Forelimb muscle (tissue), 1 donor: ENCODE measurements around the gene ULK1. TPM values are rescaled to one million over a fixed set of nuclear protein-coding genes. Genes with fewer than 3 reads are reported as not detected.
"Not testable (repeated sequence)": the region's sequence is repeated elsewhere in the genome, so short reads cannot be mapped to it uniquely, and the experiment has no call there.

Experiments
- DNase-seq: peaks from one replicate; pipeline ENCODE4 v3.0.0-alpha.2; 2013; ENCODE audit warnings: low read depth
- polyA plus RNA-seq: library from polyadenylated mRNA; unstranded; fragments of 120-200 nt; gene quantifications from one replicate; pipeline ENCODE4 v1.2.1, GENCODE V29; 2013; ENCODE audit not compliant: insufficient read length

Gene ULK1
- polyA plus RNA-seq, 1 donor: 24.8 TPM

DNA sequence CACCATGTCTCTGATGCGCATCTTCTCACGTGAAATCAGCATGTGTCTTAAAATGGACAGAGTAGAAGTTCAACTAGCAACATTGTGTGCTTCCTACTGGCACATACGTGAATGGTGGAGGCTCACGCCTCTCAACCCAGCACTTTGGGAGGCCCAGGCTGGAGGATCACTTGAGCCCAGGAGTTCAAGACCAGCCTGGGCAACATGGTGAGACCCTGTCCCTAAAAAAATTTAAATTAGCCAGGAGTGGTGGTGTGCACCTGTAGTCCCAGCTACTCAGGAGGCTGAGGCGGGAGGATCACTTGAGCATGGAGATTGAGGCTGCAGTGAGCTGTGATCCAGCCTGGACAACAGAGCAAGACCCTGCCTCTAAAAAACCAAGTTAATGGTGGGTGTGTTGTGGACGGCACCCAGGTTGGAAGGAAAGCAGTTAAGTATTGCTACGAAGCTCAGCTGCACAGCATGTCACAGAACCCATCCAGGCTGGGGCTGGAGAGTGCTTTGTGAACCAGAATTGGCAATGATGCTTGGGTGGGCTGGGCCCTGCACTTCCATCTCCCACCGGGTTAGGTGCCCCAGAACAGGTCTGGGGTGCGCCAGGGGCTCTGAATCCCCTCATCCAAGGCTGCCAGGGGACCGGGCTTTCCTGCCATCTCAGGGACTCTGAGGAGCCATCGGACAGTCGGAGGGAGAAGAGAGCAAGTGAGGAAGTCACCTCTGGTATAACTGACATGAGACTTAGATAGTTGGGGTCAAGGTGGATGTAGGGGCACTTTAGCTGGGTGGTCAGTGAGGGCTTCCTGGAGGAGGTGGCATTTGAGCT is 33.0 kb upstream of the ULK1 start:
- no peak for DNase-seq

- DNase-seq: no peak
Observed at GRCh38 chr12:131862084-131862441, 32.4 kb upstream of the ULK1 start.

DNA sequence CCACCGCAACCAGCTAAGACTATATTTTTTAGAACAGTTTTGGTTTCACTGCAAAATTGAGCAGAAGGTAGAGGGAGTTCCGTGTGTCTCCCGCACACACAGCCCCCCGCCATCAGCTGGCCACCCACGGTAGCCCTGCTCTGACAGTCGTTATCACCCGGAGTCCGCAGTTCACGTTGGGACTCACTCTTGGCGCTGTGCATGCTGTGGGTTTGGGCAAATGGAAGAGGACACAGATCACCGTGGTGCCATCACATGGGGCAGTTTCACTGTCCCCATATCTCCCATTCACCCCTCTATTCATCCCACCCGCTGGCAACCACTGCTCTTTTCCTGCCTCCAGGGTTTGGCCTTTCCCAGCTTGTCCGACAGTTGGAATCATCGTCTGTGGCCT is 31.8 kb upstream of the ULK1 start:
- DNase-seq: no peak

DNA sequence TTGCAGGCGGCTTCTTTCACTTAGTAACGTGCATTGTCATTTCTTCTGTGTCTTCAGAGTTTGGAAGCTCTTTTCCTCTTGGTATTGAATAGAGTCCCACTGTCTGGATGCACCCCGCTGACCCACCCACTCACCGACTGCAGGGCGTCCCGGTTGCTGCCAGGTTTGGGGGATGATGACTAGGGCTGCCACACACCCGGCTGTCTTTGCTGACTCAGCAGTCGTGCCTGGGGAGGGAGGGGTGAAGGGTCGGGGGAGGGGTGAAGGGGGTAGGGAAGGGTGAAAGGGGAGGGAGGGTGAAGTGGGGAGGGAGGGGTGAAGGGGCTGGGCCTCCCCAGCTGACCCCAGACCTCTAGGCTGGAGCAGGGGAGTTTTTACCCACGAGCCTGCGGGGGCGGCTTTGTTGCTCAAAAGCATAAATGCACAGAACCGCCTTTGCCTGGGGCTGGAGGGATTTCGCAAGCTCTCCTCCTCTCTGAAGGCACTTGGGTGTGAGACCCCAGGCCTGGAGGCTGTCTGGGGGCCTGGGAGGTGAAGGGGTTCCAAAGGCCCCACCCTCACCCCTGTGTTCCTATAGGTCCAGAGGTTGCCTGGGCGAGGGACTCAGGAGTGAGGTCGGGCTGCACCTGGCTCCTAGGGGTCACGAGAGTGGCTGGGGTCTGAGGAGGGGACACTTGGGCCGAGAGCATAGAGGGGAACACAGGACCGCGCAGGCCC is 31.3 kb upstream of the ULK1 start:
- no peak for DNase-seq

DNA sequence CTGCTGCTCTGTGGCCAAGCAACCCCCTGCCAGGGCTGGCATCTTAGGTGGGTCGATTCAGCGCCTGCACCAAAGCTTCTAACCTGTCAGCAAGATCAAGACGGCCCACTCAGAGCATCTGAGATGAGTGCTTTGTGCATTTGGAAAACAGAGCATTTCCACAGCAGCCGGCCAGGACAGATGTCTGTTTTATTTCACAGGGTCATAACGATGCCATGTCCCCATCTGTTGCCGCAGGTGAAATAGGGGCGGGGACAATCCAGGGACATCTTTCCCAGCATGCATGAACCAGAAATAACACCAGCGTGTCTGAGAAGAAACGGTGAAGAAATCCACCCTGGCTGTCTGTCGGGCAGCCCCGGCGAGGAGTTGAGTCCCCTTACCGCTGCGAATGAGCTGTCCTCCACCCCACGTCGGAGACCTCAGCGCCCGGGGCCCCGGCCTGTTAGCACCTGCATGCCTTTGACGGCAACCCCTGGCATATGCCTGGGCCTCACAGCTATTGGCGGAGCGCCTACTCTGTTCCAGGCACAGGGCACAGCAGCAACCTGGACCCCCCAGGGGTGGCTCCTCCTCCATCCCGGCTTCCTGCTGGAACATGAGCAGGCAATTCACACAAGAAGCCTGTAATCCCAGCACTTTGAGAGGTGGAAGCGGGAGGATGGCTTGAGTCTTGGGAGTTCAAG is 30.6 kb upstream of the ULK1 start:
- DNase-seq: no peak

DNA sequence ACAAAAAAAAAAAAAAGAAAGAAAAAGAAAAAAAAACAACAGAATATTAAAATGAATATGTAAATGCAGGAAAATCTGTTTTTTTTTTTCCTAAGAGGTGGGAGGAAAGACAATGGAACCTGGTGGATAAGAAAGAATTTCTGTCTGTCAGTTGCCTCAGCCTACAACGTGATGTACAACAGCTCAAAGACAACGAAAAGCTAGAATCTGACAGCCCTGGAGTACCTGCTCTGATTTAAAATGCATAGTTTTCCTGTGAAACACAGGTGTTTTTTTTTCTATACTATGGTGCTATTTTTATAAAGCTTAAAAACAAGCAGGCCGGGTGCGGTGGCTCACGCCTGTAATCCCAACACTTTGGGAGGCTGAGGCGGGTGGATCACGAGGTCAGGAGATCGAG is 30.0 kb upstream of the ULK1 start:
- no peak for DNase-seq

DNA sequence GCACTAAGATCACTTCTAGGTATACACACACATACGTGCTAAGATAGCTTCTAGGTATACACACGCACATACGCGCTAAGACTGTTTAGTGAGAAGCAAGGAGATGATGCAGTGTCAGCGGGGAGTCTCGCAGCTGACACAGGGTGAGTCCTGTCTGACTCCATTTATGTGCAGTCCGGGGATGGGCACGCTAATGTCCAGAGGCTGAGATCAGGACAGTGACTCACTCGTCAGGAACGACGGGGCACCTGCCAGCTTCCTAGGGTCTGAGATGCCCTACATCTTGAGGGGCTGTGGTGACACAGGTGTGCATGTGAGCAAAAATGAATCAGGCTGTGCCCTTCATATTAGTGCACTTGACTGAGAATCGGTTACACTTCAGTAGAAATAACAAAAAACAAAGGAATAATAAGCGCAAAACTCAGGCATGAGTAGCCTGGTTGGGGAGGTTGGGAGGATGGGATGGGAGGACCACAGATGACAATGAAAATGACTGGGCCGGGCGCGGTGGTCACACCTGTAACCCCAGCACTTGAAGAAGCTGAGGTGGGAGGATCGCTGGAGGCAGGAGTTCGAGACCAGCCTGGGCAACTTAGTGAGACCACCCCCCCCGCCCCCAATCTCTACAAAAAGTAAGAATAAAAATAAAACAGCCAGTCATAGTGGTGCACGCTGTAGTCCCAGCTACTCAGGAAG is 29.1 kb upstream of the ULK1 start:
- no peak for DNase-seq

GRCh38 chr12:131867471-131867870 is 27.0 kb upstream of the ULK1 start:
- DNase-seq: no peak

GRCh38 chr12:131867891-131868675 is 26.3 kb upstream of the ULK1 start:
- no peak for DNase-seq

DNA sequence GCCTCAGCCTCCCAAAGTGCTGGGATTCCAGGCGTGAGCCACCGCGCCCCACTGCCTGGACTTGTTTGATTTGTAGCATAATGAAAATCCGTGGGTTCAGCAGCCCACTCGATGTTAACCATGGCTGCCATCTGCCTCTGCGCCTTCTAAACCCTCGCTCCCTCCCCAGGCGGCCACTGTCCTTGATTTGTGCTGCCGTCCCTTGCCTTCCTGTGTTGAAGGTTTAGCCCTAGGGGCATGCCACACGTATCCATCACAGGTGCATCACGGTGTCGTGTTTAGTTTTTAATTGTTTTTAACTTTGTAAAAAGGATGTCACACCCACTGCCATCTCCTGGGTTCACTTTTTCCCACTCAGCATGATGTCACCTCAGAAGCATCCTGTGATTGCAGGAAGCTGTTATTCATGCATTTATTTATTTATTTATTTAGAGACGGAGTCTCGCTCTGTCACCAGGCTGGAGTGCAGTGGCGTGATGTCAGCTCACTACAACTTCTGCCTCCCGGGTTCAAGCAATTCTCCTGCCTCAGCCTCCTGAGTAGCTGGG is 24.5 kb upstream of the ULK1 start:
- no peak for DNase-seq

- no peak for DNase-seq
Observed at GRCh38 chr12:131871677-131872076, 22.7 kb upstream of the ULK1 start.

DNA sequence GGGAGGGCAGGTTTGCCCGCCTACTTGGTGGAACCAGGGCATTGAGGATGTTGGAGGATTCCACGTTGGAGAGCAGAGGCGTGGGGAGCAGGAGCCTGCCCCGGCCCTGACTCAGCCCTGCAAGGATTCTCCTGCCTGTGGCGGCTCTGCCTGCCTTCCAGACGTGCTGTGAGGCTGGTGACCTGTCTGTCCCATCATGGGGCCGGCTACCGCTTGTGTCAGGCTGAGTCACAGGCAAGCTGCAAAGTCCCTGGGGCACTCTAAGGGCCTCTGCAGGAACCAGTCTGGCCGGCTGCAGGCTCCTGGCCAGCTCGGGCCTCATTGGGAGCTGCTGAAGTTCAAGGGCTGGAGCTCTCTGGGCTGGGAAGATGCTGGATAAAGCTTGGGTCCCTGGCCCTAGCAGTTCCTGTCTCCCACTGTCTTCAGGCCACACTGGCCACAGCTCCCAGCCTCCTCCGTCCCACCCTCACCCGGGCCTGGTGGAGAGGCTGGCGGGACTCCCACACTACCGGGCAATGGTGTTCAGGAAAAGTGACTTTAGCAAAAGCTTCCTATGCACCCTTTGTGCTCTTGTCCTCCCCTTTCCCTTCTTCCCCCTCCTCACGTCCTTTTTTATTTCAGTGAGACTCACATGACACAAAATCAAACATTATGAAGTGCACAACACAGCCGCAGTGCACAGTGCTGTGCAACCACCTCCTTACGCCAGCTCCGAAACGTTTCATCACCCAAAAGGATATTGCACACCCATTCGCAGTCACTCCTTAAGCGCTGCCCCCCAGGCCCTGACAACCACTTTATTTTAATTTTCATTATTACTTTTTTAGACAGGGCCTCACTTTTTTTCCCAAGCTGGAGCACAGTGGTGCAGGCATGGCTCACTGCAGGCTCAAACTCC is 22.0 kb upstream of the ULK1 start:
- no peak for DNase-seq

- DNase-seq: no peak
Observed at GRCh38 chr12:131873293-131873692, 21.1 kb upstream of the ULK1 start.

GRCh38 chr12:131874972-131875371 is 19.4 kb upstream of the ULK1 start:
- DNase-seq: not testable (repeated sequence)

GRCh38 chr12:131877216-131877615 is 17.2 kb upstream of the ULK1 start:
- not testable (repeated sequence) for DNase-seq

DNA sequence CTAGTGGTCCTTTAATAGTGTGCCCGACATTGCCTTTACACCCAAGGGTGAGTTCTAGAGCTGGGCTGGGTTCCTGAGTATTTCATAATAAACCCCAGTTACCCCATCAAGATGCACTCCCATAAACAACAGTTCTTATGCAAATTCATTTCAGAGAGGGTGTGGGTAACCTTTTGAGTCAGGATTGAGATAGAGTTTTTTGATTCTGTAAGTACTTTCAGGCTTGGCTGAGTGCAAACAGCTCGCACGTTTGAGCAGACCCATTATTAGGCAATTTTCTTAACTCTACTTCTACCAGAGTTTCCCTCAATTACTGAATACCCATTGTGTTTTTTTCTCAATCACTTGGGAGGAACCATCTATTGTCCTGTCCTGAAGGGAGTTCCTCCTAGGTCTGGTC is 16.0 kb upstream of the ULK1 start:
- DNase-seq: not testable (repeated sequence)

GRCh38 chr12:131882804-131883520 is 11.5 kb upstream of the ULK1 start:
- no peak for DNase-seq

- DNase-seq: no peak
Observed at GRCh38 chr12:131883521-131883900, 10.9 kb upstream of the ULK1 start.

GRCh38 chr12:131885076-131885475 is 9.3 kb upstream of the ULK1 start:
- DNase-seq: not testable (repeated sequence)
